CD14-positive monocyte (primary cell): ENCODE results near the gene JADE1. TPM values are rescaled to one million over a fixed set of nuclear protein-coding genes. Genes with fewer than 3 reads are reported as not detected.

Experiments
- DNase-seq, 3 donors: peaks; one replicate each; pipeline ENCODE4 v3.0.0-alpha.2; 2011 to 2022
- H2AFZ ChIP-seq: 2 replicates; pipeline ENCODE4 v1.6.0; 2012; ENCODE audit warnings: mild to moderate bottlenecking, low read depth, low read length, inconsistent platforms; ENCODE audit not compliant: insufficient read depth, poor library complexity, severe bottlenecking
- H3K27ac ChIP-seq, 2 donors: 1 replicate in 1 of 2; 2 replicates in 1 of 2; pipeline ENCODE4 v1.5.1; 2012 to 2013; ENCODE audit warnings: low read length in 2 of 2, control low read depth in 1 of 2, inconsistent platforms in 1 of 2, low read depth in 1 of 2, mild to moderate bottlenecking in 1 of 2
- H3K27me3 ChIP-seq, 2 donors: one replicate each; pipeline versions ENCODE4 v1.6.0 to v1.6.1; 2011 to 2013; ENCODE audit warnings: low read length in 2 of 2; ENCODE audit not compliant: control insufficient read depth in 2 of 2, insufficient read depth in 2 of 2
- H3K36me3 ChIP-seq, 2 donors: replicated peaks in 1 of 2; 1 replicate in 1 of 2; 2 replicates in 1 of 2; pipeline versions ENCODE4 v1.5.1 to v1.6.1; 2012 to 2013; ENCODE audit warnings: low read length in 2 of 2, control low read depth in 1 of 2, inconsistent platforms in 1 of 2, mild to moderate bottlenecking in 1 of 2; ENCODE audit not compliant: insufficient read depth in 2 of 2, control insufficient read depth in 1 of 2
- H3K4me1 ChIP-seq, 2 donors: 1 replicate in 1 of 2; 2 replicates in 1 of 2; pipeline versions ENCODE4 v1.5.1 to v1.6.1; 2012 to 2013; ENCODE audit warnings: low read length in 2 of 2, control low read depth in 1 of 2, inconsistent platforms in 1 of 2, mild to moderate bottlenecking in 1 of 2, moderate library complexity in 1 of 2; ENCODE audit not compliant: insufficient read depth in 2 of 2, control insufficient read depth in 1 of 2
- H3K4me2 ChIP-seq: replicated peaks from 2 replicates; pipeline ENCODE3; 2012; ENCODE audit warnings: low read length, moderate library complexity, mild to moderate bottlenecking; ENCODE audit not compliant: poor library complexity, severe bottlenecking; ENCODE audit errors: extremely low read depth
- H3K4me3 ChIP-seq, 3 experiments: fragments of 200-600 bp in 1 of 3; sonication (generic) in 1 of 3; replicated peaks in 1 of 3; 1 replicate in 2 of 3; 2 replicates in 1 of 3; pipeline ENCODE4 v1.5.1; 2011 to 2013; ENCODE audit warnings: low read length in 3 of 3, mild to moderate bottlenecking in 3 of 3, control low read depth in 2 of 3, low read depth in 2 of 3, inconsistent platforms in 1 of 3, moderate library complexity in 1 of 3
- H3K79me2 ChIP-seq: 2 replicates; pipeline ENCODE4 v1.6.0; 2012; ENCODE audit warnings: mild to moderate bottlenecking, control low read depth, inconsistent platforms, low read length, moderate library complexity; ENCODE audit not compliant: insufficient read depth
- H3K9ac ChIP-seq: 2 replicates; pipeline ENCODE4 v1.6.0; 2017; ENCODE audit warnings: low read length, mild to moderate bottlenecking; ENCODE audit not compliant: insufficient read depth, poor library complexity, severe bottlenecking
- H3K9me3 ChIP-seq, 2 donors: replicated peaks in 1 of 2; 1 replicate in 1 of 2; 2 replicates in 1 of 2; pipeline versions ENCODE4 v1.5.1 to v1.6.1; 2012 to 2013; ENCODE audit warnings: low read length in 2 of 2, control low read depth in 1 of 2; ENCODE audit not compliant: control insufficient read depth in 1 of 2, insufficient read depth in 1 of 2
- H4K20me1 ChIP-seq: 2 replicates; pipeline ENCODE4 v1.6.0; 2012; ENCODE audit warnings: mild to moderate bottlenecking, low read length, control low read depth, moderate library complexity; ENCODE audit not compliant: insufficient read depth
- H3K27ac Mint-ChIP-seq, 7 donors: one replicate each; pipeline ENCODE4 v1.8.0; 2020; ENCODE audit warnings: mild to moderate bottlenecking in 7 of 7, mixed read lengths in 7 of 7, moderate library complexity in 6 of 7, inconsistent platforms in 2 of 7
- H3K27me3 Mint-ChIP-seq, 3 donors: one replicate each; pipeline ENCODE4 v1.8.0; 2021 to 2022; ENCODE audit warnings: low read depth in 3 of 3, mild to moderate bottlenecking in 3 of 3, mixed read lengths in 3 of 3, moderate library complexity in 3 of 3, inconsistent platforms in 1 of 3
- H3K36me3 Mint-ChIP-seq, 2 donors: one replicate each; pipeline ENCODE4 v1.8.0; 2020; ENCODE audit warnings: mixed read lengths in 2 of 2, inconsistent platforms in 1 of 2, mild to moderate bottlenecking in 1 of 2
- H3K4me1 Mint-ChIP-seq: one replicate; pipeline ENCODE4 v1.8.0; 2020; ENCODE audit warnings: mild to moderate bottlenecking, mixed read lengths
- H3K4me3 Mint-ChIP-seq, 2 donors: one replicate each; pipeline ENCODE4 v1.8.0; 2020; ENCODE audit warnings: mild to moderate bottlenecking in 2 of 2, mixed read lengths in 2 of 2, moderate library complexity in 1 of 2
- H3K9me3 Mint-ChIP-seq, 7 donors: one replicate each; pipeline ENCODE4 v1.8.0; 2020 to 2022; ENCODE audit warnings: mixed read lengths in 7 of 7, mild to moderate bottlenecking in 6 of 7, moderate library complexity in 6 of 7, inconsistent platforms in 2 of 7
- WGBS: methylation state at CpG from one replicate; pipeline ENCODE4 v1.1.5; 2013; ENCODE audit warnings: missing lambda C conversion rate; ENCODE audit not compliant: insufficient coverage; 5-methylcytosine and 5-hydroxymethylcytosine counted together
- intact Hi-C, 2 donors: fragments of 100-400 bp; cut with micrococcal nuclease; formaldehyde crosslinking; loops; one replicate each; pipeline versions ENCODE4 v1.15.0 to v1.15.1; 2023
- polyA plus RNA-seq, 3 donors: library from polyadenylated mRNA; depleted of rRNA in 1 of 3; unstranded in 2 of 3; stranded (reverse) in 1 of 3; fragments of 300-500 nt in 2 of 3; fragments of >200 nt in 1 of 3; fragmentation: Illumina TruSeq in 2 of 3; gene quantifications; 1 replicate in 2 of 3; 2 replicates in 1 of 3; pipeline ENCODE4 v1.2.3, GENCODE V29; 2012 to 2021
- TF ChIP-seq, protein P1 (sequence below): fragments of 200-600 bp; IDR thresholded peaks from one replicate; pipeline ENCODE4 v1.8.0; 2022; ENCODE audit warnings: antibody characterized with exemption, mild to moderate bottlenecking

Gene JADE1
- polyA plus RNA-seq, 3 donors: 7.3 to 12.8 (median 12.3) TPM

DNA sequence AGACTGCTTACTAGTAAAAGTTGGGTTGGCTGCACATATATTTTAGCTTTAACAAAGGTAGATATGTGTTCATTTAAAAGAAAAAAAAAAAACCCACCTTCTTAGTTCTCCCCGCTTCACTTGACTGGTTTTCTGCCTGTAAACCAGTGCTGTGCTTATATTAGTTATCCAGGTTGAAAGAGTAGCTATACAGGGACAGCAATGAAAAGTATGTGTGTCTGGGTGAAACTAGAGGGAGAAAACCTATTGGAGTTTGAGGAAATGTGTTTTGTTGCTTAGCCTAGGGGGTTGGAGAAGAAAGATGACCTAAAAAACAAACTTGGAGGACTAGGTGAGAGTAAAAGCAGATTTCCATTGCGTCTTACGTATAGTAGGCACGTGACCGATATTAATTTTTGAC lies 4.5 kb downstream of the JADE1 start:
- Histone ChIP-seq H3K4me3 (no peak overlapping the region), H3K27me3 (no peaks in the 10 kb centered on the region), H3K36me3 (no peaks in the 10 kb centered on the region), H3K9me3 (peaks cover 0 to 4% of the 10 kb centered on the region in 2 donors), H3K9ac (no peak overlapping the region), H2AFZ (no peak overlapping the region), H4K20me1 (peaks cover 37% of the 10 kb centered on the region), H3K79me2 (peaks cover 82% of the 10 kb centered on the region), H3K27ac (no peak overlapping the region), H3K4me1 (peaks cover 19 to 30% of the 10 kb centered on the region in 2 donors), H3K4me2 (no peak overlapping the region)
- Mint-ChIP-seq H3K36me3 (peaks cover 4 to 6% of the 10 kb centered on the region in 2 donors), H3K27me3 (peaks cover 0 to 1% (median 0%) of the 10 kb centered on the region in 3 donors), H3K4me3 (no peak overlapping the region), H3K27ac (no peak overlapping the region), H3K9me3 (peaks cover 0 to 6% (median 3%) of the 10 kb centered on the region in 7 donors), H3K4me1 (peaks cover 37% of the 10 kb centered on the region)
- DNase-seq: no peak
- TF ChIP-seq, protein P1, sequence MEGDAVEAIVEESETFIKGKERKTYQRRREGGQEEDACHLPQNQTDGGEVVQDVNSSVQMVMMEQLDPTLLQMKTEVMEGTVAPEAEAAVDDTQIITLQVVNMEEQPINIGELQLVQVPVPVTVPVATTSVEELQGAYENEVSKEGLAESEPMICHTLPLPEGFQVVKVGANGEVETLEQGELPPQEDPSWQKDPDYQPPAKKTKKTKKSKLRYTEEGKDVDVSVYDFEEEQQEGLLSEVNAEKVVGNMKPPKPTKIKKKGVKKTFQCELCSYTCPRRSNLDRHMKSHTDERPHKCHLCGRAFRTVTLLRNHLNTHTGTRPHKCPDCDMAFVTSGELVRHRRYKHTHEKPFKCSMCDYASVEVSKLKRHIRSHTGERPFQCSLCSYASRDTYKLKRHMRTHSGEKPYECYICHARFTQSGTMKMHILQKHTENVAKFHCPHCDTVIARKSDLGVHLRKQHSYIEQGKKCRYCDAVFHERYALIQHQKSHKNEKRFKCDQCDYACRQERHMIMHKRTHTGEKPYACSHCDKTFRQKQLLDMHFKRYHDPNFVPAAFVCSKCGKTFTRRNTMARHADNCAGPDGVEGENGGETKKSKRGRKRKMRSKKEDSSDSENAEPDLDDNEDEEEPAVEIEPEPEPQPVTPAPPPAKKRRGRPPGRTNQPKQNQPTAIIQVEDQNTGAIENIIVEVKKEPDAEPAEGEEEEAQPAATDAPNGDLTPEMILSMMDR: no peak
- WGBS: no CpG with 5 or more reads among the region's 5 CpGs
- intact Hi-C loops: loop anchor here (5.0 to 10.0 kb wide), 2 partner anchors 281 to 527 kb away; partner anchors contain the start of genes C4orf33 (in 2 of the 2), SCLT1 (in 2 of the 2) and PGRMC2 (in 1 of the 2)

DNA sequence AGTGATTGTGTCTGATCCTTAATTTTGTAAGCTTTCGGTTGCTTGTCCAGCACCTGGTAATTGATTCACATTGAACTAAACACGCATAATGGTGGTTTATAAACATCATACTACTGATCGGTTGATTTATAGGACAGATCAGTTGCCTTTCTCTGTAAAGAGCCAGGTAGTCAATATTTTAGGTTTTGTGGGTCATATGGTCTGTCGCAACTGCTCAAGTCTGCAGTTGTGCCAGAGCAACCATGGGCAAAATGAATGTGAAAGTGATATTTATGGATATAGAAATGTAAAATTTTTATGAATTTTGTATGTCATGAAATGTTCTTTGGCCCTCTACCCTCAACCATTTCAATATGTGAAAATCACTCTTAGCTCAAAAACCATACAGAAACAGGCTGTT lies 8.9 kb downstream of the JADE1 start:
- Histone ChIP-seq H3K4me3 (no peak overlapping the region), H4K20me1 (peaks cover 61% of the 10 kb centered on the region), H3K9me3 (peaks cover 0 to 4% of the 10 kb centered on the region in 2 donors), H3K36me3 (no peaks in the 10 kb centered on the region), H3K4me1 (peaks cover 0 to 2% of the 10 kb centered on the region in 2 donors), H3K4me2 (no peak overlapping the region), H3K27me3 (no peaks in the 10 kb centered on the region), H3K79me2 (peaks cover 100% of the 10 kb centered on the region), H3K27ac (peak overlapping the region in 1 of 2 donors; percentile 47), H3K9ac (peak overlapping the region; percentile 2), H2AFZ (no peak overlapping the region)
- Mint-ChIP-seq H3K27ac (peak overlapping the region in 5 of 7 donors; percentile 13 to 83 (median 41)), H3K27me3 (peaks cover 0 to 3% (median 1%) of the 10 kb centered on the region in 3 donors), H3K4me1 (peaks cover 41% of the 10 kb centered on the region), H3K9me3 (peaks cover 0 to 6% (median 3%) of the 10 kb centered on the region in 7 donors), H3K4me3 (no peak overlapping the region), H3K36me3 (peaks cover 6 to 19% of the 10 kb centered on the region in 2 donors)
- WGBS: 60% methylated on average over 1 of the region's 4 CpGs
- TF ChIP-seq, protein P1: no peak
- intact Hi-C loops: loop anchor here (10.0 kb wide), 1 partner anchor 276 kb away; the partner anchor contains the start of genes C4orf33 (in 2 of the 2) and SCLT1 (in 2 of the 2)
- DNase-seq: no peak
